PC-3 (cell line): ENCODE measurements around the gene ANKRD40. TPM values are rescaled to one million over a fixed set of nuclear protein-coding genes. Genes with fewer than 3 reads are reported as not detected.

Source experiments
- ATAC-seq: fragments of 200-7000 bp; cut with Tn5 transposase; 2 replicates; pipeline ENCODE4 v1.9.1; 2020; ENCODE audit warnings: mild to moderate bottlenecking, moderate library complexity
- BruUV-seq: library from RNA; stranded (reverse); fragments of 400-500 nt; replicated peaks from 2 replicates; lab custom pipeline; 2021; lab: Mats Ljungman, UMichigan
- CTCF ChIA-PET: fragments of 300-600 bp; sonication (Branson Sonifier 250); formaldehyde crosslinking; loops from one replicate; lab custom pipeline; 2022; ENCODE audit warnings: antibody characterized with exemption; lab: Charles Lee
- POLR2A ChIA-PET: fragments of 300-600 bp; sonication (Branson Sonifier 250); formaldehyde crosslinking; loops from one replicate; lab custom pipeline; 2022; ENCODE audit warnings: antibody characterized with exemption; ENCODE audit not compliant: unreplicated experiment; lab: Charles Lee
- DNase-seq: peaks from one replicate; pipeline ENCODE4 v3.0.0-alpha.2; 2015
- H2AFZ ChIP-seq: fragments of 300-600 bp; sonication (generic); 2 replicates; pipeline ENCODE4 v1.6.0; 2016; ENCODE audit warnings: antibody characterized with exemption, low read length
- H3F3A ChIP-seq: fragments of 300-600 bp; sonication (generic); one replicate; pipeline ENCODE4 v1.6.0; 2017; ENCODE audit warnings: antibody characterized with exemption, low read length, control low read depth, mild to moderate bottlenecking; ENCODE audit not compliant: unreplicated experiment
- H3K27ac ChIP-seq: fragments of 300-600 bp; sonication (generic); 2 replicates; pipeline ENCODE4 v1.5.1; 2016; ENCODE audit warnings: mild to moderate bottlenecking, low read length
- H3K27me3 ChIP-seq: fragments of 300-600 bp; sonication (generic); 2 replicates; pipeline ENCODE4 v1.6.1; 2016; ENCODE audit warnings: low read length, mixed read lengths
- H3K36me3 ChIP-seq: fragments of 300-600 bp; sonication (generic); 2 replicates; pipeline ENCODE4 v1.6.1; 2016; ENCODE audit warnings: low read depth, mixed run types, low read length, mixed read lengths
- H3K4me1 ChIP-seq: fragments of 300-600 bp; sonication (generic); 2 replicates; pipeline ENCODE4 v1.5.1; 2016; ENCODE audit warnings: low read length; ENCODE audit not compliant: insufficient read depth
- H3K4me2 ChIP-seq: fragments of 300-600 bp; sonication (generic); 2 replicates; pipeline ENCODE4 v1.6.0; 2016; ENCODE audit warnings: low read length
- H3K4me3 ChIP-seq: fragments of 300-600 bp; sonication (generic); 2 replicates; pipeline ENCODE4 v1.5.1; 2016; ENCODE audit warnings: mild to moderate bottlenecking, low read length, mixed read lengths
- H3K79me2 ChIP-seq: fragments of 300-600 bp; sonication (generic); 2 replicates; pipeline ENCODE4 v1.6.1; 2017; ENCODE audit warnings: low read length, mixed read lengths
- H3K9ac ChIP-seq: fragments of 300-600 bp; sonication (generic); 2 replicates; pipeline ENCODE4 v1.6.0; 2016; ENCODE audit warnings: mild to moderate bottlenecking, low read length
- H3K9me2 ChIP-seq: fragments of 300-600 bp; sonication (generic); replicated peaks from 2 replicates; pipeline ENCODE4 v1.6.1; 2016; ENCODE audit warnings: mixed run types, low read length, mixed read lengths
- H3K9me3 ChIP-seq: fragments of 300-600 bp; sonication (generic); 2 replicates; pipeline ENCODE4 v1.6.1; 2016; ENCODE audit warnings: low read length, mixed read lengths
- H4K20me1 ChIP-seq: fragments of 300-600 bp; sonication (generic); 2 replicates; pipeline ENCODE4 v1.6.1; 2016; ENCODE audit warnings: low read length, mixed read lengths
- EZH2 ChIP-seq: fragments of 300-600 bp; sonication (generic); IDR thresholded peaks from one replicate; pipeline ENCODE4 v1.6.1; 2017; ENCODE audit warnings: antibody characterized with exemption, mild to moderate bottlenecking, low read length; ENCODE audit not compliant: unreplicated experiment
- EZH2phosphoT487 ChIP-seq: fragments of 300-600 bp; sonication (generic); IDR thresholded peaks from 2 replicates; pipeline ENCODE4 v1.6.1; 2018; ENCODE audit warnings: mild to moderate bottlenecking, antibody characterized with exemption, low read length, borderline replicate concordance
- intact Hi-C: fragments of 100-400 bp; cut with micrococcal nuclease; formaldehyde crosslinking; loops from 2 replicates; pipeline ENCODE4 v1.9.0; 2023
- total RNA-seq: library from RNA; depleted of rRNA; stranded (reverse); fragments of >200 nt; gene quantifications from 2 replicates; pipeline ENCODE4 v1.2.3, GENCODE V29; 2014
- TF ChIP-seq, protein P1 (sequence below): fragments of 300-600 bp; sonication (generic); conservative IDR thresholded peaks from 2 replicates; pipeline ENCODE4 v1.5.1; 2017; ENCODE audit warnings: antibody characterized with exemption, low read depth, mild to moderate bottlenecking, low read length

The ANKRD40 gene
- total RNA-seq, 1 experiment from 2014 or later = 44.2 TPM

DNA sequence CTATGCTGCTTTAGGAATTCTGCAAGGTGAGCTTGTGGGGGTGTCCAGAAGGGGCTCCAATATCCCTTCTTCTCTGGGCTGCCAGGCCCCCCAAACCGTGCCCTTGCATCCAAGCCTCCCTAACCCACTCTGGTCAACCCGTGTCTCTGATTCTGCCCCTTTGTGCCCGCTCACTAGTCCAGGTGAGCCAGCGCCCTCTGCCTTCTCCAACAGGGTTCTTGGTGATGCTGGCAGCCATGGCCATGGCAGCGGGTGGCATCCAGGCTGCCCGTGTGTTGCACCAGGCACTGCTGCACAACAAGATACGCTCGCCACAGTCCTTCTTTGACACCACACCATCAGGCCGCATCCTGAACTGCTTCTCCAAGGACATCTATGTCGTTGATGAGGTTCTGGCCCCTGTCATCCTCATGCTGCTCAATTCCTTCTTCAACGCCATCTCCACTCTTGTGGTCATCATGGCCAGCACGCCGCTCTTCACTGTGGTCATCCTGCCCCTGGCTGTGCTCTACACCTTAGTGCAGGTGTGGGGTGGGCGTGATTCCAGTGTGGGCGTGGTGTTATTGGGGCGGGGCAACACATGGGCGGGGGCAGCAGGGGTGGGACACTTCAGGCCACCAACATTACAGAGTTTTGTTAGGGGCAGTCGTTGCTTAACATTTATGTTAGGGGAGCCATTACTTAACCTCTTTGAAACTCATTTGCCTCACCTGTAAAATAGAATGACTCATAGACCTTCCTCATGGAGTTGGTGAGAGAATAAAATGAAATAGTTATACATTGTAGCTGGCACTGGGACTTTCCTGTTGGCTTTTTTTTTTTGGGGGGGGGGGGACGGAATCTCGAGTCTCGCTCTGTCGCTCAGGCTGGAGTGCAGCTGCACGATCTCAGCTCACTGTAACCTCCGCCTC, 31.4 kb downstream of the ANKRD40 start:
- DNase-seq (peak; percentile 56), ATAC-seq (no peak)
- Histone ChIP-seq H3K27me3 (no peaks in the 10 kb centered on the region), H3K9me2 (no peaks in the 10 kb centered on the region), H3K4me2 (no peak overlapping the region), H4K20me1 (no peaks in the 10 kb centered on the region), H3K79me2 (no peaks in the 10 kb centered on the region), H3F3A (no peaks in the 10 kb centered on the region), H3K27ac (no peak overlapping the region), H3K9ac (no peak overlapping the region), H3K4me1 (peaks cover 21% of the 10 kb centered on the region), H3K4me3 (no peak overlapping the region), H3K9me3 (no peaks in the 10 kb centered on the region), H3K36me3 (0 out of 2 replicates have a peak, but pooled peaks cover 5% of the 10 kb centered on the region), H2AFZ (no peak overlapping the region)
- intact Hi-C loops = no loop called here
- ChIA-PET CTCF (interaction anchor here (0.6 kb wide), 1 partner anchor 29 kb away, joined by 6 read pairs; no protein-coding TSS in a partner anchor), POLR2A (no interaction called here)
- BruUV-seq = no TSS peak
- TF ChIP-seq EZH2phosphoT487 (no peak), EZH2 (no peak)
- TF ChIP-seq, protein P1, sequence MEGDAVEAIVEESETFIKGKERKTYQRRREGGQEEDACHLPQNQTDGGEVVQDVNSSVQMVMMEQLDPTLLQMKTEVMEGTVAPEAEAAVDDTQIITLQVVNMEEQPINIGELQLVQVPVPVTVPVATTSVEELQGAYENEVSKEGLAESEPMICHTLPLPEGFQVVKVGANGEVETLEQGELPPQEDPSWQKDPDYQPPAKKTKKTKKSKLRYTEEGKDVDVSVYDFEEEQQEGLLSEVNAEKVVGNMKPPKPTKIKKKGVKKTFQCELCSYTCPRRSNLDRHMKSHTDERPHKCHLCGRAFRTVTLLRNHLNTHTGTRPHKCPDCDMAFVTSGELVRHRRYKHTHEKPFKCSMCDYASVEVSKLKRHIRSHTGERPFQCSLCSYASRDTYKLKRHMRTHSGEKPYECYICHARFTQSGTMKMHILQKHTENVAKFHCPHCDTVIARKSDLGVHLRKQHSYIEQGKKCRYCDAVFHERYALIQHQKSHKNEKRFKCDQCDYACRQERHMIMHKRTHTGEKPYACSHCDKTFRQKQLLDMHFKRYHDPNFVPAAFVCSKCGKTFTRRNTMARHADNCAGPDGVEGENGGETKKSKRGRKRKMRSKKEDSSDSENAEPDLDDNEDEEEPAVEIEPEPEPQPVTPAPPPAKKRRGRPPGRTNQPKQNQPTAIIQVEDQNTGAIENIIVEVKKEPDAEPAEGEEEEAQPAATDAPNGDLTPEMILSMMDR = no peak; the same call in 1 of the 2 replicates

DNA sequence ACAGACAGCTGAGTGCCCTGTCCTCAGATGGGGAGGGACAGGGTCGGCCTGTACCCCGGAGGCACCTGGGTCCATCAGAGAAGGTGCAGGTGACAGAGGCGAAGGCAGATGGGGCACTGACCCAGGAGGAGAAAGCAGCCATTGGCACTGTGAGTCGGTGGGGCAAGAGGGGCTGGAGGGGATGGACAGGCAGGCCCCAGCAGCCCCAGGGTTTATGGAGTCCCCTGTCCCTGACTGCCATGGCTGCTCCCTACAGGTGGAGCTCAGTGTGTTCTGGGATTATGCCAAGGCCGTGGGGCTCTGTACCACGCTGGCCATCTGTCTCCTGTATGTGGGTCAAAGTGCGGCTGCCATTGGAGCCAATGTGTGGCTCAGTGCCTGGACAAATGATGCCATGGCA, 32.1 kb downstream of the ANKRD40 start:
- TF ChIP-seq, protein P1 = no peak
- no peak for TF ChIP-seq EZH2
- no peak for TF ChIP-seq EZH2phosphoT487
- DNase-seq (no peak), ATAC-seq (no peak)
- no peaks in the 10 kb centered on the region for H3K27me3 ChIP-seq
- ChIA-PET POLR2A (no interaction called here), CTCF (no interaction called here)
- peaks cover 18% of the 10 kb centered on the region for H3K4me1 ChIP-seq
- H3K27ac ChIP-seq = no peak overlapping the region
- H3F3A ChIP-seq = no peaks in the 10 kb centered on the region
- H4K20me1 ChIP-seq = no peaks in the 10 kb centered on the region
- H3K4me2 ChIP-seq = no peak overlapping the region
- H2AFZ ChIP-seq = no peak overlapping the region
- H3K36me3 ChIP-seq = 0 out of 2 replicates have a peak, but pooled peaks cover 5% of the 10 kb centered on the region
- H3K9ac ChIP-seq = no peak overlapping the region
- no TSS peak for BruUV-seq
- no peak overlapping the region for H3K4me3 ChIP-seq
- H3K79me2 ChIP-seq = no peaks in the 10 kb centered on the region
- intact Hi-C loops = no loop called here
- H3K9me3 ChIP-seq = no peaks in the 10 kb centered on the region
- H3K9me2 ChIP-seq = no peaks in the 10 kb centered on the region

DNA sequence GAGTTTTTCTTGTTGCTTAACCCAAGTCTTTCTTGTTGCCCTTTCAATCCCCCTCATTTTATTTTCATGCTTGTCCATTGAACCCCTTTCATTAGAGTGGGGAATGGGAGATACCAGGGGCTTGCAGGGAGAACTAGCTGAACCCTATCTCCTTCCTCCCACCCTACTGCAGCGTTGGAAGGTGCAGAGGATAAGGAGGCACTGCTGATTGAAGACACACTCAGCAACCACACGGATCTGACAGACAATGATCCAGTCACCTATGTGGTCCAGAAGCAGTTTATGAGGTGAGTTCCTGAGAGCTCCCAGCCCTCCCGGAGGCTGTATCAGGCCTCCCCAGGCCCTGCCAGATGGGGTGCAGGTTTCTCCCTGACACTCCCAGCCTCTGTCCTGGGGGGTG, 32.5 kb downstream of the ANKRD40 start:
- CTCF ChIA-PET = no interaction called here
- no TSS peak for BruUV-seq
- Histone ChIP-seq H3K36me3 (0 out of 2 replicates have a peak, but pooled peaks cover 5% of the 10 kb centered on the region), H3K4me3 (no peak overlapping the region), H3F3A (no peaks in the 10 kb centered on the region), H3K27ac (no peak overlapping the region), H3K9me3 (no peaks in the 10 kb centered on the region), H2AFZ (no peak overlapping the region), H3K79me2 (no peaks in the 10 kb centered on the region), H3K4me1 (peaks cover 18% of the 10 kb centered on the region), H3K9ac (no peak overlapping the region), H3K27me3 (no peaks in the 10 kb centered on the region), H4K20me1 (no peaks in the 10 kb centered on the region), H3K4me2 (no peak overlapping the region), H3K9me2 (no peaks in the 10 kb centered on the region)
- DNase-seq (no peak), ATAC-seq (no peak)
- no peak for TF ChIP-seq EZH2phosphoT487
- TF ChIP-seq, protein P1 = no peak
- TF ChIP-seq EZH2 = no peak
- POLR2A ChIA-PET = no interaction called here
- intact Hi-C loops = no loop called here
